GM12878 (cell line): ENCODE measurements around the gene FAM117B. TPM values are rescaled to one million over a fixed set of nuclear protein-coding genes. Genes with fewer than 3 reads are reported as not detected.
A peak's percentile ranks its signal among the peaks of the same experiment; 100 is the strongest.

ENCODE experiments used
- CREB1 ChIP-seq: IDR thresholded peaks from 2 replicates; pipeline ENCODE4 v1.6.1; 2012; ENCODE audit warnings: low read depth, mild to moderate bottlenecking, inconsistent platforms
- CUX1 ChIP-seq: IDR thresholded peaks from 2 replicates; pipeline ENCODE4 v1.6.1; 2012; ENCODE audit warnings: improper control_type of control experiment, low read depth, low read length; ENCODE audit not compliant: insufficient replicate concordance
- DPF2 ChIP-seq: fragments of 450-650 bp; IDR thresholded peaks from 2 replicates; pipeline ENCODE4 v1.6.1; 2017; ENCODE audit warnings: mild to moderate bottlenecking
- EED ChIP-seq: sonication (generic); IDR thresholded peaks from 2 replicates; pipeline ENCODE4 v1.6.1; 2016; ENCODE audit warnings: antibody characterized with exemption, low read depth
- FOXM1 ChIP-seq: IDR thresholded peaks from 2 replicates; pipeline ENCODE4 v1.6.1; 2012; ENCODE audit warnings: low read depth, mild to moderate bottlenecking, inconsistent platforms, low read length, moderate library complexity
- GATAD2B ChIP-seq: fragments of 450-650 bp; conservative IDR thresholded peaks from 2 replicates; pipeline ENCODE4 v1.6.1; 2017; ENCODE audit warnings: low read depth, mild to moderate bottlenecking, moderate library complexity
- HCFC1 ChIP-seq: fragments of 150-350 bp; IDR thresholded peaks from 2 replicates; pipeline ENCODE4 v1.6.1; 2014; ENCODE audit warnings: low read length
- HDGF ChIP-seq: fragments of 450-650 bp; IDR thresholded peaks from 2 replicates; pipeline ENCODE4 v1.6.1; 2016; ENCODE audit warnings: antibody characterized with exemption
- HSF1 ChIP-seq: fragments of 150-350 bp; IDR thresholded peaks from 2 replicates; pipeline ENCODE4 v1.6.1; 2014; ENCODE audit warnings: mild to moderate bottlenecking, low read depth, low read length
- IKZF1 ChIP-seq: fragments of 450-650 bp; conservative IDR thresholded peaks from 2 replicates; pipeline ENCODE4 v1.6.1; 2017; ENCODE audit warnings: antibody characterized with exemption, mild to moderate bottlenecking
- IKZF2 ChIP-seq, 2 experiments: fragments of 450-650 bp; IDR thresholded peaks; 2 replicates each; pipeline ENCODE4 v1.6.1; 2017; ENCODE audit warnings: mild to moderate bottlenecking in 2 of 2, moderate library complexity in 2 of 2
- JUNB ChIP-seq: IDR thresholded peaks from 2 replicates; pipeline ENCODE4 v1.6.1; 2016; ENCODE audit warnings: antibody characterized with exemption, mild to moderate bottlenecking
- JUND ChIP-seq: IDR thresholded peaks from 2 replicates; pipeline ENCODE4 v1.6.1; 2012; ENCODE audit warnings: low read depth, mild to moderate bottlenecking, low read length, improper control_type of control experiment, moderate library complexity
- NFXL1 ChIP-seq: fragments of 450-650 bp; IDR thresholded peaks from 2 replicates; pipeline ENCODE4 v1.6.1; 2017; ENCODE audit warnings: antibody characterized with exemption, mild to moderate bottlenecking, borderline replicate concordance
- PAX8 ChIP-seq: fragments of 450-650 bp; IDR thresholded peaks from 2 replicates; pipeline ENCODE4 v1.6.1; 2017; ENCODE audit warnings: mild to moderate bottlenecking, moderate library complexity
- RELA ChIP-seq: fragments of 450-650 bp; IDR thresholded peaks from 2 replicates; pipeline ENCODE4 v1.8.0; 2014; ENCODE audit warnings: borderline replicate concordance; ENCODE audit not compliant: partially characterized antibody
- RELB ChIP-seq: fragments of 450-650 bp; IDR thresholded peaks from 2 replicates; pipeline ENCODE4 v1.6.1; 2017; ENCODE audit warnings: low read depth, mild to moderate bottlenecking, moderate library complexity
- SPI1 ChIP-seq: IDR thresholded peaks from 2 replicates; pipeline ENCODE4 v1.6.1; 2011; ENCODE audit warnings: low read depth, mild to moderate bottlenecking, low read length, moderate library complexity, borderline replicate concordance; ENCODE audit not compliant: insufficient read depth
- STAT1 ChIP-seq: fragments of 450-650 bp; conservative IDR thresholded peaks from 2 replicates; pipeline ENCODE4 v1.6.1; 2014; ENCODE audit warnings: antibody characterized with exemption, mild to moderate bottlenecking
- ZBED1 ChIP-seq: IDR thresholded peaks from 2 replicates; pipeline ENCODE4 v1.6.1; 2016; ENCODE audit warnings: borderline replicate concordance
- polyA plus RNA-seq, 11 experiments: library from polyadenylated mRNA; depleted of rRNA in 4 of 11; unstranded in 6 of 11; stranded (reverse) in 5 of 11; fragments of >200 nt; fragmentation: Nextera tagmentation in 4 of 11; fragmentation: Illumina TruSeq in 1 of 11; extraction: Ambion mirVana in 4 of 11; extraction: Trizol in 1 of 11; gene quantifications; 1 replicate in 1 of 11; 2 replicates in 10 of 11; pipeline versions ENCODE4 v1.2.1 to v1.2.3, GENCODE V29; 2011 to 2016; ENCODE audit warnings: inconsistent platforms in 2 of 11, missing spikeins in 2 of 11, low read depth in 1 of 11
- total RNA-seq, 4 experiments: library from RNA; depleted of rRNA in 3 of 4; stranded (reverse); fragments of >200 nt in 3 of 4; fragmentation: Illumina TruSeq in 1 of 4; extraction: Trizol in 1 of 4; gene quantifications; 2 replicates each; pipeline versions ENCODE4 v1.2.1 to v1.2.3, GENCODE V29; 2013 to 2021
- TF ChIP-seq, protein P1 (sequence below): fragments of 450-650 bp; IDR thresholded peaks from 2 replicates; pipeline ENCODE4 v1.6.1; 2016; ENCODE audit warnings: mild to moderate bottlenecking

FAM117B gene
- total and polyA plus RNA-seq, 10 of the 15 experiments (the other 5 are each of a cell fraction or from before 2014, with no cell fraction given): 1.6 to 7.6 (median 4.2) TPM

DNA sequence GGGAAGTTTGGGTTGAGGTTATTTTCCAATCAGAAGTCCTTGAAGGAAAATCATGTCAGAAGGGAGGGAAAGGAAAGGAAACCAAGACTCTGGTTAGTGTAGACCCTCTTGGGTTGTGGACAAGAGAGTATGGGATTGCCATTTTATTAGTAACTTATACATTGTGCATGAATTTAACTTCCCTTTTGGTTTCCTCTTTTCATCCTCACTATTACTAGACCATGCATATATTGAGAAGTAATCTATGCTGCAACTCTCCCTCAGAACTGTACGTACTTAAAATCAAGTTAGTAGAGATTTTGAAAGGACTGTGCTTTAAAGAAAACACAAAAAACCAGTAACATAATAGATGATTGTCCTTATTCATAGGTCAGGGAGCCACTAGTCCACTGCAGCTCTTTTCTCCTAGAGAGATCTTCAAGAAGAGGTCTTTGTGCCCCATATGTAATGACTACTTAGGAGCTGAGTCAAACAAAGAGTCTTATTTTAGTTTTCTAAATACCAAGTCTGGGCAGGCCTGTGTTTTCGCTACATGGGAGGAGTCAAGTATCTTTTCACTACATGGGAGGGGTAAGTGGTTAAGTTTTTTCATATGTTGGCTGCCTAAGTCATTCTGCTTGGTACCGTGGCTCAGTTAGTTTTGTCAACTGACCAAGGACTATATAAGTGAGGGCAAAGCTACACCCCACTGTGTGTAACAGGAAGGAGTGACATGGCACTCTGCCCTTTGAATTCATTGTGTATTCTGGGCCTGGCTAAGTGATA is 25.2 kb upstream of the FAM117B start (continued):
- TF ChIP-seq JUNB (peak; percentile 95), EED (no peak), DPF2 (peak; percentile 78), SPI1 (peak; percentile 73), NFXL1 (no peak), IKZF1 (no peak; the same call in 1 of the 2 replicates), IKZF2 (IDR thresholded peaks at IDR 0.05) (peak; percentile 20 to 49; a peak in 3 of 4 replicates), GATAD2B (no peak; the same call in 1 of the 2 replicates), JUND (no peak), CUX1 (no peak), FOXM1 (0 out of 2 replicates have a peak, but pooled peaks have one; percentile 25), HCFC1 (no peak), RELB (peak; percentile 40; the same call in 1 of the 2 replicates), CREB1 (no peak), RELA (no peak), PAX8 (no peak), STAT1 (no peak), HDGF (no peak), ZBED1 (no peak), HSF1 (no peak)
- TF ChIP-seq, protein P1, sequence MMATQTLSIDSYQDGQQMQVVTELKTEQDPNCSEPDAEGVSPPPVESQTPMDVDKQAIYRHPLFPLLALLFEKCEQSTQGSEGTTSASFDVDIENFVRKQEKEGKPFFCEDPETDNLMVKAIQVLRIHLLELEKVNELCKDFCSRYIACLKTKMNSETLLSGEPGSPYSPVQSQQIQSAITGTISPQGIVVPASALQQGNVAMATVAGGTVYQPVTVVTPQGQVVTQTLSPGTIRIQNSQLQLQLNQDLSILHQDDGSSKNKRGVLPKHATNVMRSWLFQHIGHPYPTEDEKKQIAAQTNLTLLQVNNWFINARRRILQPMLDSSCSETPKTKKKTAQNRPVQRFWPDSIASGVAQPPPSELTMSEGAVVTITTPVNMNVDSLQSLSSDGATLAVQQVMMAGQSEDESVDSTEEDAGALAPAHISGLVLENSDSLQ: no peak
